HG03066 (cell line): ENCODE results near the gene PNMA1.
A peak's percentile ranks its signal among the peaks of the same experiment; 100 is the strongest.

Experiments used
- ATAC-seq: cut with Tn5 transposase; IDR thresholded peaks from one replicate; pipeline ENCODE4 v1.9.1; 2021; ENCODE audit warnings: low read depth; ENCODE audit not compliant: unreplicated experiment

Gene PNMA1, protein sequence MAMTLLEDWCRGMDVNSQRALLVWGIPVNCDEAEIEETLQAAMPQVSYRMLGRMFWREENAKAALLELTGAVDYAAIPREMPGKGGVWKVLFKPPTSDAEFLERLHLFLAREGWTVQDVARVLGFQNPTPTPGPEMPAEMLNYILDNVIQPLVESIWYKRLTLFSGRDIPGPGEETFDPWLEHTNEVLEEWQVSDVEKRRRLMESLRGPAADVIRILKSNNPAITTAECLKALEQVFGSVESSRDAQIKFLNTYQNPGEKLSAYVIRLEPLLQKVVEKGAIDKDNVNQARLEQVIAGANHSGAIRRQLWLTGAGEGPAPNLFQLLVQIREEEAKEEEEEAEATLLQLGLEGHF

DNA sequence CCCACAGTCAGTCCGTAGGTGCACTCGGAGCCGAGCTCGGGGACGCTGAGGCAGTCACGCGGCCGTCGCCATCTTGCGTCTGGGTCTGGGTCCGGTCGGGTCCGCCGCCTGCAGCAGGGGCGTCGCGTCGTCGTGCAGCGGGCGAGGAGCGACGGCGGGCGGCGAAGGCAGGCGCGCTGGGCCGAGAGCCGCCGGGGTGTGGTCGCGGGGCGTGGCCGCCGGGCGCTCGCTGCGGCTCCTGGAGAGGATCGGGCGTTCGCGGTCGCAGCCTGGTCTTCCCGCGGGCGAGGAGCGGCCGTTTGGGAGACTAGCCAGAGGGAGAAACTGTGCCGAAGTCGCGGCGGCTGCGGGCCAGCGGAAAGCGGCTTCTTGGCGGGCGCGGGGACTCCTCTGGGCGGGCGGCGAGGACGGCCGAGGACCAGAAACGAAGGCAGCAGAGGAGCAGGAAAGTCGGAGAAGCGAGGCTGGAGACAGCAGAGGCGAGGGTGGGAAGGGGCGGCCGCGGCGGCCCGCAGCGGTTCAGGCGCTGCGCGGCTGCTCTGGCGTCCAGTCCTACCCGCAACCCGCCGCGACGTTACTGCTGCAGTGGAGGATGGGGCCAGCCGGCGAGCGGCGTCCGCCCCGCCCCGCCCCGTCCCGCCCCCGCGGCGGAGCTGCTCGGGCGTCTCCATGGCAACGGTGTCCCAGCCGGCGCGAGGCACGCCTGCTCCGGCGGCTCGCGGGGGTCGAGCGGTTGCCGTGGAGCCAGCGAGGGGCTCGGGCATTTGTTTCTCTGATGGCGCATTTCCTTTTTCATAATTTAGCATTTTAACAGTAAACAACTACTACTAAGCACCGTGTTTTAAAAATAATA lies at the start of gene PNMA1:
PNMA1 (minus strand) TSS at position 582 of the 853 bp plus-strand sequence. CDS start 745 bp downstream, outside the sequence.
- peak; percentile 67 for ATAC-seq

DNA sequence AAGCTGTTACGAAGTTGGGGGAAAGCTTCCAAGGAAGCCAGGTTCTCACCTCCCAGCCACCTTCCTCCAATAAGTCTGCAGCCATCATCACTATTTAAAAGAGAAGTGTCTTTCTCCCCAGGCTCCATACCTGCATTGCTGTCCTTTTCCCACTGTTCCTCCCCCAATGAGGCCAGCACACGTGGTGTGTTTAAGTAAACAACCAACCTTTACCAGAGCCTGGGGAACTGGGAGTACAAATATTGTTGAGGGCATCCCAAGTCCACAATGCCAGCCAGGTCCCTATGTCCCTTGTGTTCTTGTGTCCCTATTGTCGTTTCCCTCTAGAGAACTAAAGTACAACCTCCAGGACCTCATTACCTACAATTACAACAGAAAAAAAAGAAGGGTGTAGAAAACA lies 49.2 kb upstream of the PNMA1 start:
- ATAC-seq: no peak

DNA sequence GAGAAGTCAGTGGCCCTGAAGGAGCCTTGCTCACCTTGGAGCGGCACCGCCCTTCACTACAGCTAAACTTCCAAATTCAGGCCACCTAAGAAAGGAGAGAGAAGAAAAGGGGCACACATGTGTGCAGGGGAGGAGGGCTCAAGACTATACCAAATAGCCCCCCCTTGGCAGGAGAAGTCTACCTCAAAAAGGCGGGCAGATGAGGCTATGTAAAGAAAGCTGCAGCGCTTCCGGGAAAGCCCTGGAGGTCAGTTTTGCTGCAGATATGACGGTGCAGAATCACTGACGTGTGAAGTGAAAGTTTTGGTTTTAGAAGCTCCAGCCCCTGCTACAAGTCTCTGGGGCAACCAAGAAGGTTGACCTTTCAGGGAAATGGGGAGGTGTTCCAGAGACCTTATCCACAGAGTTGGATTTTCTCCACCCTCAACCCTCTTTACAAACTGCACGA lies 48.2 kb upstream of the PNMA1 start:
- peak; percentile 34 for ATAC-seq

DNA sequence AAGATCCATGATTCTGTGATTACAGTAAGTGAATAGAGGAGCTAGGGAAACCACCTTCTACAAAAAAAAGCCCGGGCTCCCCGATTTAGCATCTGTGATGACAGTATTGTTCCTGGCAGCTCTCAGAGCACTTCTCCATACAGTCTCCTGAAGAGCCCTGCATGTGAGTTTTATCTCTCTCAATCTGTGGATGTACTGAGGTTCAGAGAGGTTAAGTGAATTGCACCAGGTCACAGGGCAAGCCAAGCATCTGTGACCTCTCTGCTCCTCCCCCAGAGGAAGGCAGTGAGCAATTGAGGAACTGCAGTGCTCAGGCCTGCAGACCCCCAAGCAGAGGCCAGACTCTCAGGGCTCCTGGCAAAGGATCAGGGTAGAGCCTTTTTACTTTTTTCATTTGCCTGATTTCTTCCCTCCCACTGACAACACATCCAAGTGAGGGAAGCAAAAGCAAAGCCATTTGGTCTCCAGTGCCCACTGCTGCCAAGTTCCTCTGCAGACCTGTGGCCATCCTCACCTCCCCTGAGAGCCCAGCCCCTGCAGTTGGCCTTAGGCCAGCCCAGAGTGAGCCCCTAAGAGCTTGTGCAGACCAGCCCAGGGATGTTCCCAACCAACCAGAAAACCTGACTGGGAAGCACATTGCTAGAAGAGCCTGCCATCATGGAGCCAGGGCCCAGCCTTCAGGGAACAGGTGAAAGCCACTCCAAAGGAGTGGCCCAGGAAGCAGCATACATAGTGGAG lies 47.6 kb upstream of the PNMA1 start:
- ATAC-seq: no peak

DNA sequence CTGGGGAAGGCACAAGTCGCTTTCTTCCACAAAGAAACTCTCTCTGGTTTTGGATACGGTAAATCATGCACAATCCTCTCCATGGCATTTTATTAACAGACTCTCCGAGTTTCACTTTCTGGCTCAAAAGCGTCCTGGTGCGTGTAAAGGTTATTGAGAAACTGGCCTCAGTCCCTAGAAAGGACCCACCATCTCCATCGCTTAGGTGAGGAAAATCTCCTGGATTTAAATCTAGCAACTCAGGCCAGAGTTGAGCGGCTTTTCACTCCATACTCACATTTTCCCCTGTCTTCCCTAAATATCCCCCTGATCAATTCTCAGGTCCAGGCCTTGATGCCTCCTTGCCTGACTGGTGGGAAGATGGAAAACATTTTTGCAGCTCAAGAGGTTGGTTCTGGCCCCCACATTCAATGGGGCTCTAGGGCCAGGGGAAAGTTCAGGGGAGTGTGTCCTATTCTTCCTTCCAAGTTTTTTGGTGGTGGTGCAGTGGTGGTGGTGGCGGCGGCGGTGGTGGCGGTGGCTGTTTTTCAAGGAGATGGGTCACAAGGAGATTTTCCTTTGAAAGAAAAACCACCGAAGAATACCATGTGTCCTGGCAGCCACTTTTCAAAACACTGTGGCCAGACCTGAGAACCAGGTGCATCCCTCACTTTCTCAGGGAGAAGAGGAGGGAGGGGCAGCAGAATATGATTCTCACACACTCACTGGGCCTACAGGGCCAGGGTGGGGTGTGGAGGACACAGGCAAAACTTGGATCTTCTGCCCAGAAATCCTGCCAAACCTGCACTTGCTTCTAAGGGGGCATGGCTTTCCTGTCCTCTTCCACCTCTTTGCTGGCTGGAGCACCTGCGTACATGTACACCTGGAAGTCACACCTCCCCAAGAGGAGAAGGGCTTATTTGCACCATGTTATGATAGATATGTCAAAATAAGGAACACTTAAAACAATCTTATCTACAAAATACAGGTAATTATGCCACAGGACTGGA lies 46.7 kb upstream of the PNMA1 start:
- ATAC-seq: peak; percentile 2

DNA sequence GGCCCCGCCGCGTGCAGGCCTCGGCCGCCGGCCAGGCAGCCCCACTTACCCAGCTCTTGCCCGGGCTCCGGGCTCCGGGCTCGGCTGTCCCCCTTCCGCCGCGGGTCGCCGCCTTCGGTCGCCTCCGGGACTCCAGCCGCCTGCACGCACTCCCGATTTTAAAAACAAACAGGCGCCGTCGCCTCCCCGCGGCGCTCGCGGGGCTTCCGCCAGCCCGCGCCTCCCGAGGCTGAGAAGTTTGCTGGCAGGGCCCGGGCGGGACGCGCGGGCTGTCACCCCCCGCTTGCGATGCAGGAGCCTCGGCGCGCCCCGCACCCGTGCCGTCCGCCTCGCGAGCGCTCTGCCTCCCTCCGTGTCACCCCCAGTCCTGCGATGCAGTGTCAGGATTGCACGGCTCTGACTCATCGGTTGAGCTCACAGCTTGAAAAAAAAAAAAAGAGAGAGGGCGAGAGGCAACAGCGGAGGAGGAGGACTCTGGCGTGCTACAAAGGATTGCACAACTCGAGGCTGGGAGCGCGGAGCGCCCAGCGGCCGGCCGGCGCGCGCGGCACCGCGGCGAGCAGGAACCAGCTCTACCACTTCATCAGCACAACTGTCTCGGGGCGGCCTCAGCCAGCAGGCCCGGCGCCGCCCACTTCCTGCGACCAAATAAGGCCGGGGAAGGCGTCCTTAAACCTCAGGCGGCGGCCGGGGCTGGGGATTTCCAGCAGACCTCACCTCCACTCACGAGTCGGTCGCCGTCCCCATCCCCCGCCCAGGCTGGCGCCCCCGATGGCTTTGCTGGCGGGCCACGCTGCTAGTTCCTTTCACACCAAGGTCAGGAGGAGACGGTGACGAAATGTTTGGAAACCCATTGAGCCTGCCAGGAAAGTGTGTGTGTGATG lies 45.8 kb upstream of the PNMA1 start:
- peak; percentile 59 for ATAC-seq

DNA sequence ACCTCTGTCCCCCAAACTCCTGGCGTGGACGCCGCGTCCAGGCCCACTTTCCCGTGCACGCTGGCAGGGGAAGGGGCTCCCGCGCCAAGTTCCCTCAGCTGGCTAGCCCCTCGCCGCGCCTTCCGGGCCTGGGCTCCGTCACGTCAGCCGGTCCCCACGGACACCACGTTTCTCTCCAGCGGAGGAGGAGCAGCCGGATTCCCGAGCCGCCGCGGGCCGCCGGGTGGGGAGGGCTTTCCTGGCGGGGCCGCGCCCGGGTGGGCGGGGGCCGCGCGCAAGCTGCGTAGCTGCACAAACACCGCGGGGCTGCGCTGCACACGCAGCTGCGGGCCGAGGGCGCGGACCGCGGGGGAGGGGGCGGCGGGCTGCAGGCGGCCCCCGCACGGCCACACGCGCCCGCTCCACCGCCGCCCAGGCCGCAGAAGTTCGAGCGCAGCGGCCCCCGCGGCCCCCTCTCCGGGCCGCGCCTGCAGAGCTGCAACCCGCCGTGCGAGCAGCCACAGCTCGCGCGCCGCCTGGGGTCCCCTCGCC lies 45.1 kb upstream of the PNMA1 start:
- ATAC-seq: no peak

DNA sequence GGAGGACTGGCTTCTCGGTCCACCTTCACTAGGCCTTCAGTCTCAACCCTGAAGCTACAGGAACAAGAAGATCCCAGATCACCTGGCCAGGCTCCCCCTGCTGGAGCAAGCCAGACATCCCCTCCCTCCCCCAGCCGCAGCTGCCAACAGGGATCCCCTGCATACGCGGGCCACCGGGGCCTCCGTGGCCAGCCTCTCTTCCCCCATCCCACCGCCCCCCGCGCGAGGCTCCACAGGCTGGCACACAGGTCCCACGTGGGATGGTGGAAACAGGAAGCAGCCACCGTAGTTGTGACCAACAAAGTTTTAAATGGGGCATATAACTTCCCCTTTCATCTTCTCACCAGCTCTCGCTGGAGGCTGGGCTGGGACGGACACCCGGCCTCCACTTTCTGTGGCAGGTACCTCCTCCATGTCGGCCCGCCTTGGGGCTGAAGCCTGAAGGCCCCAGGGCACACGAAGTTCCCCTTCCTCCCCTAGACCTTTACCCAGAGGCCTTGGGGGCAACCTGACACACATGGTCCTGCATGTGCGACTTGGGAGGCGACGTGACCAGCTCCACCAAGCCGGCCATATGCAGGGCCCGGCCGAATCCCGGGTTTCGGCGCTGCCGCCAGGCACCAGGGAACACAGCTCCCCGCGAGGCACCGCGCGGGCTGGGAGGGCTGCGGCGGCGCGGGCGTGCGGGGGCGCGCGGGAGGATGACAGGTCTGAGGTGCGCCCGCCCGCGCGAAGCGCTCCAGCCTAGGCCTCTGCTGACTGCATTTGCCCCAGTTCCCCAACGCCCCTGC lies 44.4 kb upstream of the PNMA1 start:
- ATAC-seq: no peak

DNA sequence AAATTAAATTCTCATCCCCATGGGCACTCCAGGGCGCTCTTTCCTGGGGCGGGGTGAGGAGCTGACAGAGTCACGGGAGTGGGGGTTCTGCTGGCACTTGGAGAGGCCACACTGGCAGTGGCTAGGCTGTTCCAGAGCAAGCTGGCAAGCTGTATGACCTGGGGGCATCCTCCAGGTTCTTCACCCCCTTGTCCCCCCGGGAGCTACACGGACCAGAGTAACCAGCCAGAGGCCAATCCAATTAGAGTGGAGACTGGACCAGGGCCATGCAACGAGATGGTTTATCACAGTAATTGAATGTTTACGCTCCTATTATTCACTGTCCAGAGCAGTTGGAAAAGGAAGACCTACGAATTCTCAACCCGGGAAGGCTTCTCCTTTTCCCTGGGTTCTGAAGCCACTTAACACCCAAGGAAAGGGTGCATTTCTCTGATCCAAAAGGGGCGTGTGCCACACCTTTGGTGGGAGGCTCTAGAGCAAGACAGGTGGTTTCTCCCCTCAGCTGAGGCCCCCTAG lies 43.8 kb upstream of the PNMA1 start:
- no peak for ATAC-seq

DNA sequence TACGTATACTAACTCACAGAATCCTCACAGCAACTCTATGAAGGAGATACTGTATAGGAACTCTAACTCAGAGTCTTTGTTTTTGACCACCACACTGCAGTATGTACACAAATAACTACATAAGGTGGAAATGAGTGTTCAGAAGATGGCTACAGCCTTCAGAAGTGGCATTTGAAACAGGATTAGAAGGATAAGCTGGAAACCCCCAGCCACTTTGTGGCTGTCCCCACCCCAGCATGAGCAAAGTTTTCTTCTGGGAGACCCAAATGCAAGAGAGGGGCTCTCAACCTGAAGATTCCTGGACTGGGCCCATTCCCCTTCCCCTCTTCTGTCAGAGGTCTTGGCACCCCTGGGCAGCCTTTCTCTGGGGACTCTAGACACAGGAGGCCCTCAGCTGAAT lies 43.2 kb upstream of the PNMA1 start:
- ATAC-seq: no peak

DNA sequence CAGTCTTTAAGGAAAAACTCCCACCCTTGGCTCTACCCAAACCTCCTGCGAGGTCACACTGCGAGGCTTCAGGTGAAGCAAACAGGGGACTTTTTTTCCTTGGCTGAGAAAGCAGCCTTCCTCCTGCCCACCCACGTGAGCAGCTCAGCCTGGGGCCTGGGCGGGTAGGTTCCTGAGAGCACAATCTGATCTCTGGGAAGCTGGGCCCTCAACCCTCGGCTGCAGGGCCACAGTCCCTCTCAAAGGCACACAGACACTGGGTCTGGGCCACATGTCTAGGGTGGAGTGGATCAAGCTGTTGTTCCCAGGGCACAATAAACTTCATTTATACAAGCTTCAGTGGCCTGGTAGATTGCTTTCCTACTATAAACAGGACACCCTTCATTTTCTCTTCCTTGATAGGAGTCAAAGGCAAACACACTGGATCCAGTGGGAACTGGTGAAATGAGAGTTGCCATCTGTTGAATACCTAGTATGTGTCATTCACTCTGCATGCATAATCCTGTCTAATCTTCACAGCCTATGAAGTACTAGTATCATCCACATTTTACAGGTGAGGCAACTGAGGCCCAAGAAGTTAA lies 41.3 kb upstream of the PNMA1 start:
- ATAC-seq: no peak

DNA sequence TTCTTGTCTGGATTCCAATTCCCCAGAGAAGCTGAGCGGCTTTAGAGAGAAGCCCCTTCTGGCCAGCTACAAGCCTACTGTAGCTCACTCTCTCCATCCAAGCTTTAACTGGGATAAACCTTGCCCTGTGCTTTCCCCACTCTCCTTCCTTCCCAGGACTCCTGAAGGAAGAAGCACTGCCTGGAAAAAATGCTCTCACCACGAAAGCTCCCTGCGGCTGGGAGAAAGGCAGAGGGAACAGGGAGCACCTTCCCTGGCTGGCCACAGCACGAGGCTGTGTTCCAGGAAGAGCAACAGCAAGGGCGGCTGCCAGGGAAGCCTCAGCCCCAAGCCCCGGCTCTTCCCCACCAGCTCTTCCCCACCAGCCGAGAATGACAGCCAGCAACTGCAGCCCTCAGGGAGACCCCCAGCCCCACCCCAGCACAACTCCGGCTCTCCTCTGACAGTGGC lies 40.8 kb upstream of the PNMA1 start:
- ATAC-seq: no peak

DNA sequence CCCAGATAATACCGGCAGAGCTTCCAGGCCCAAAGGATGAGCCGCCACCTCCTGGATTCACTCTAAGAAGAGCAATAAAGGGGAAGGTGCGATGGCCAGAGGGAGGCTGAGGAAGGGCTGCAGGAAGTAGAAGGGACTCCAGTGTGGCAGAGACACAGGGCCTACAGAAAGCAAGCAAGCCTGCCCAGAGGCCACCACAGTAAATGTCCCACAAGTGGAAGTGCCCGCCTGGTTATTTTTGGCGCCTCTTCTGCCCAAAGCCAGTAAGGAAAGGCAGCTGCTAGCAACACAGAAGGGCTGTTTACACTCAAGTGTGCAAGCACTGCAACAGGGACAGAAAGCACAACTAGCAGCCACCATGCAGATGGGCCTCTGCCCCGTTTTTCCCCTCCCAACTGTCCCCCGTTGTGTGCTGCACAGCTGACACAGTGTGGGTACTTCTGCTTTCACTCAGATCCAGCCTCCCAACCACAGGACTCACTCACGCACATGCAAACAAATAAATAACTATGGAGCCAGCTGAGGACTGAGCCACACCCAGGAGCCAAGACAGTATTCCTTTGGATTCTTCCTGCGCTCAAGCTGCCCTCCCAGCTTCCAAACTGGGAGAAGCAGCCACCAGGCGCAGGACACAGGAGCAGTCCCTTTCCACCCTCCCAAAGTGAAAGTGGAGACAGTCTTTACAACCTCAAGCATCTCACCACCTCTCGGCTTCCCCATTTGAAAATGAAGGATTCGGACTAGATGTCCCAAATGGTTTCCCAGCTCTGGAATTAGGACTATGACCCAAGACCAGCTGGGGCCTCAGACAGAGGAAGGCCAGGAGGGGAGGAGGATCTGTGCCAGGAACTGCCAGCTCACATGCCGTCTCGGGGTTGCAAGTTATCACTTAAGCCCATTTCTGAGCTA lies 40.0 kb upstream of the PNMA1 start:
- ATAC-seq: peak; percentile 43

DNA sequence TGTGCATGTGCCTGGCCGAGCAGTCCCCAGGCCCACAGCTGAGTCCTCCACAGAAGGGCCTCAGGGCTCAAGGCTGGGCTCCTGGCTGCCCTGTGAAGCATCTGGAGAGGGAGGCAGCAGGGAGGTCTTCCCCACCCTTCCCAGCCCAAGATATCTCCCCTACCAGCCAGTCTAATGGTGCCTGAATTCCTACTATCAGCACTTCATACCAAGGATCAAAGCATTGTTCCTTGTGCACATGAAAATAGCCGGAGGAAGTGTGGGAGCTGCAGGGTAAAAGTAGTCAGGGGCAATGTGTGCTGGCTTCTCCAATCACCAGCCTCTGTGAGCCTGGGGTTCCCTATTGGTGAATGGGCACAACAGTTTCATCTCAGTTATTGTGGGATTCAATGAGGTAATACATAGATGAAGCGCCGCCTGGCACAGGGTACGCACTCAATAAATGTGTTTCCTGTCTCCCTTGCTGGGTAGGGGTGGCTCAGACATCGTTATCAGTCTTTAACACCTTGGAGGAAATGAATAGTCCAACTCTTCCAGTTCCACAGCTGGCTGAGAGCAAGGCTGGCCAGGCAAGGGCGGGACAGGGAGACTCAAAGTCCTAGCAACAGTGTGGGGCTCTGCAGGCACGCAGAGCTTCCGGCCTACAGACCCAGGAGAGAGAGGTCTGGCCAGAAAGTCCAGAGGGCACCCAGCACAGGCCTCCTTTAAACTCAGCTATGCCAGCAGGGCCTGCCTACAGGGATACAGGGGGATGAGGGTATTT lies 39.1 kb upstream of the PNMA1 start:
- ATAC-seq: no peak

DNA sequence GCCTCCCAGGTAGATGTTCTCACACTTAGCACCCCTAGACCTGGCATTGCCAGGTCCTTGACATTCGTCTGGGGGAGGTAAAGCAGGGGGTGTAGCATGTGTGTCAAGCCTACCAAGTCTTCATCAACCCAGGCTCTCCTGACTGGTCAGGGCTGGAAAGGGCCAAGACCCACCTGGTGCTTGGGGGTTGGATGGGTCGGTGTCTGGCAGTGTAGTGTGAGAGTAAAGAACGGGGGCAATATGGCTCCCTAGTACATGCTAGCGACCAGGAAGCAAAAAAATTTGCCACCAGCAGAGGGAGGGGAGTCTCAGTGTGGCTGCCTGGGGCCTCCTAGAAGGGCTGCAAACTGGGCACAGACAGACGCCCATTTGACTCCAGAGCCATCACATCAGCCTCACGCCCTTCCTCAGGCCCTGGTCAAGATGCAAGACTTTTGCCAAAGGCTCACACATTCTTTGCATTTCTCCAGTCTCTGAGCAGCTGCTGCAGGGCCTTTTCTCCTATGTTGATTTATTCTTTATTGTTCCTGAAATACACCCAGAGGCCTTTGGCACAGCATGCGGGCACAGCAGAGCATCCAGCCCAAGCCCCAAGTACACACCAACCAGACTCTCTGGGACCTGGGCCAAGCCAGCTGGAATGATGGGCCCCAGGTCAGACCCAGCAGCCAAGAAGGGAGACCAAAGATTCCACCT lies 38.3 kb upstream of the PNMA1 start:
- no peak for ATAC-seq
